Fibroblast of mammary gland (primary cell): Measurements from ENCODE around the gene SUPT5H.

Source experiments
- DNase-seq: peaks from one replicate; pipeline ENCODE4 v3.0.0-alpha.2; 2010; ENCODE audit warnings: low read depth
- H3K4me3 ChIP-seq: 2 replicates; pipeline ENCODE4 v1.5.1; 2011; ENCODE audit warnings: low read depth, mild to moderate bottlenecking, low read length, moderate library complexity; ENCODE audit not compliant: control insufficient read depth
- TF ChIP-seq, protein P1 (sequence below): conservative IDR thresholded peaks from 2 replicates; pipeline ENCODE4 v1.5.1; 2011; ENCODE audit warnings: low read depth, low read length, inconsistent platforms; ENCODE audit not compliant: control insufficient read depth, insufficient read depth

Gene SUPT5H

GRCh38 chr19:39410017-39410830 is 35.2 kb upstream of the SUPT5H start:
- TF ChIP-seq, protein P1, sequence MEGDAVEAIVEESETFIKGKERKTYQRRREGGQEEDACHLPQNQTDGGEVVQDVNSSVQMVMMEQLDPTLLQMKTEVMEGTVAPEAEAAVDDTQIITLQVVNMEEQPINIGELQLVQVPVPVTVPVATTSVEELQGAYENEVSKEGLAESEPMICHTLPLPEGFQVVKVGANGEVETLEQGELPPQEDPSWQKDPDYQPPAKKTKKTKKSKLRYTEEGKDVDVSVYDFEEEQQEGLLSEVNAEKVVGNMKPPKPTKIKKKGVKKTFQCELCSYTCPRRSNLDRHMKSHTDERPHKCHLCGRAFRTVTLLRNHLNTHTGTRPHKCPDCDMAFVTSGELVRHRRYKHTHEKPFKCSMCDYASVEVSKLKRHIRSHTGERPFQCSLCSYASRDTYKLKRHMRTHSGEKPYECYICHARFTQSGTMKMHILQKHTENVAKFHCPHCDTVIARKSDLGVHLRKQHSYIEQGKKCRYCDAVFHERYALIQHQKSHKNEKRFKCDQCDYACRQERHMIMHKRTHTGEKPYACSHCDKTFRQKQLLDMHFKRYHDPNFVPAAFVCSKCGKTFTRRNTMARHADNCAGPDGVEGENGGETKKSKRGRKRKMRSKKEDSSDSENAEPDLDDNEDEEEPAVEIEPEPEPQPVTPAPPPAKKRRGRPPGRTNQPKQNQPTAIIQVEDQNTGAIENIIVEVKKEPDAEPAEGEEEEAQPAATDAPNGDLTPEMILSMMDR, result no peak
- DNase-seq, result no peak
- peak overlapping the region; percentile 97 for H3K4me3 ChIP-seq

- TF ChIP-seq, protein P1, result no peak
- H3K4me3 ChIP-seq, result no peak overlapping the region
- no peak for DNase-seq
Measured at GRCh38 chr19:39410831-39411080, 34.6 kb upstream of the SUPT5H start.

GRCh38 chr19:39411081-39411831 is 34.1 kb upstream of the SUPT5H start:
- no peak overlapping the region for H3K4me3 ChIP-seq
- TF ChIP-seq, protein P1, result no peak
- DNase-seq, result peak; percentile 80

DNA sequence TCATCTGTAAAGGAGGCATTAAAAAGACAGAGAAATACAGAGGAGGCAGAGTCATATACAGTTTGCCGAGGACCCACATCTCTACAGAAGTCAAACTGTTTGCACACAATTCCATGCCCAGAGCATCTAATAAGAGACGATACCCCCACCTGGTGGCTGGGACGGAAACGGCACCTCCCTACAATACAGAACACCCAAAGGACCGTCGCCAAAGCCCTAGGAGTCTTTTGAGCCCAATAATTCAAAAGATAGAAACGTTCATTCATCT is 33.6 kb upstream of the SUPT5H start:
- peak; percentile 94 for DNase-seq

DNA sequence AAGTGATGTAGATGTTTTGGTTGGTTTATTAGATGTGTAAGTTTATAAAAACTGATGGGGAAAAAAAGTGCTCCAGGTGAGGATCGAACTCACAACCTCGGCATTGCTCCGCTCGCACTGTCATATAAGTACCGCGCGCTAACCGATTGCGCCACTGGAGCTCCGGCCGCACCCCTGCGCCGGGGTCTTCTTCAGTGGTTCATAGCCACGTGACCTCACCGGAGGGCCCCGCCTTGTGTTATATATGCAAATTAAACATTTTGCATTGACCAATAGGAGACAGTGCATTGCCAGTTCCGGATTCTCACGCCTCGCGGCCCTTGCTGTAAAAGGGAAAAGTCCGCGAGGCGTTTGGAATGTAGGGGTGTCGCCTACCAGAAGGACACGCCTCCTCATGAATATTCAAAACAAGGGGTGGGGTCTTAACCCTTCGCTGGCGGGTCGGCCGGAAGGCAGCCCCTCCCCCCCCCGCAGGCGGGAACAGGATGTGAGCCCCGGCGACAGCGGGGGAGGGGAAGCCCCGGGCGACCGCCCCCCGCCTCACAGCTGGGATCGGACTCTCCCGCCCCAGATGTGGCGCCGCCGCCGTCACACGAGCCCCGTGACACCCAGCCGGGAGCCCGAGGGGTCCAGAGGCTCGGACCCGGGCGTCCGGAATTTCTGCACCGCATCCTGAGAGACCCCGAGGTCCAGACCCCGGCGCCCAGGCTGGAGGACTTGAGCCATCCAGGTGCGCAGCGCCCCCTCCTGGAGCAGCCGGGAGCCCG is 33.1 kb upstream of the SUPT5H start, which contains the start of gene PLEKHG2:
Gene PLEKHG2 (plus strand): TSS at position 570 of the 767 bp plus-strand sequence. CDS start 1,418 bp downstream, outside the sequence.
- peak within 1 kb of the TSS; percentile 86 for H3K4me3 ChIP-seq
- peak; percentile 99 for DNase-seq
- TF ChIP-seq, protein P1, result peak; percentile 51

More for the DNA sequence above, 33.6 kb upstream of the SUPT5H start:
- TF ChIP-seq, protein P1, result peak; percentile 95
- no peak overlapping the region for H3K4me3 ChIP-seq

DNA sequence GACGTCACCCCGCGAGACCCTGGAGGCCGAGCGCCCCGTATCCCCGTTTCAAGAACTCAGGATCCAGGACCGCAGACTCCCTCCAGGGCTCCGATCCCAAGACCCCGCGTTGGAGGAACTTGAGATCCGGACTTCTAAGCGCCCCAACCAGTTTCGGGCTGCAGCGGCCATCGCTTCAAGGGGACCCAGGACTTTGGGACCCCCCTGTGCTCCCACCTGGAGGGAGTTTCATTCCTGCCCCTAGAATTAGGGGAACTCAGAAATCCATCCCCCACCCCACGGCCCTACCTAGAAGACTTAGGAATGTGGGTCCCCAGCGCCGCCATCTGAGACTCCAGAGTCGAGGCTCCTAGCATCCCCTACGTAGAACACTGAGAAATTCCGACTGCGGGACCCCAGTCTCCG is 32.5 kb upstream of the SUPT5H start:
- no peak for DNase-seq
- TF ChIP-seq, protein P1, result no peak
- H3K4me3 ChIP-seq, result peak overlapping the region; percentile 86
